Glomerular visceral epithelial cell (primary cell): ENCODE data around the gene RHOC.

Experiments
- DNase-seq: peaks from one replicate; pipeline ENCODE4 v3.0.0-alpha.2; 2016; ENCODE audit errors: extremely low spot score

Gene RHOC

DNA sequence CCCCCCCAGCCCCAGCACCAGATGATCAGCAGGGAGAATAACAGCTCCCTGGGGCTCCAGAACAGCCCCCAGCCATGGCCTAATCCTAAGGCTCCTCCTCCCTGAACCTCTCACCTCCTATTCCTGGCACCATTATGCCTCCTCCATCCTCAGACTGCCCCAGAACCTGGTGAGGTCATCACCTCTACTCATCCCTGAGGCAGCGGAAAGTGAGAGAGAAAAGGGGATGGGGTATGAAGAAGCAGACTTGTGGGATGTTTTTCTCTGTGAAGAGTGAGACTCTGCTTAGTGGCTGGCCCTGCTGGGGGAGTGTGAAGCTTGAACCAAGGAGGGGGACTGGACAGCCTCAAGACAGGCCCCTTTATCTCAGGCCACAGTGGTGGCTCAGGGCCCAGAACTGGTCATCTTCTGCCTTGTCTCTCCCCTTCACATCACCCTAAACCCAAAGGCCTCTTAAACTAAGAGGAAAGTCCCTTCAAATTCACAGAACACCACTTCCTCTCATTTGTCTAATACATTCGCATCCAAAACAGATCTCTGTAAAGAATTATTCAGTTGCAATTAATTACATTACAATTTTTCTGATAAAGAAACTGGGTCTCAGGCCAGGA lies 10.4 kb upstream of the RHOC start:
- DNase-seq, result no peak

DNA sequence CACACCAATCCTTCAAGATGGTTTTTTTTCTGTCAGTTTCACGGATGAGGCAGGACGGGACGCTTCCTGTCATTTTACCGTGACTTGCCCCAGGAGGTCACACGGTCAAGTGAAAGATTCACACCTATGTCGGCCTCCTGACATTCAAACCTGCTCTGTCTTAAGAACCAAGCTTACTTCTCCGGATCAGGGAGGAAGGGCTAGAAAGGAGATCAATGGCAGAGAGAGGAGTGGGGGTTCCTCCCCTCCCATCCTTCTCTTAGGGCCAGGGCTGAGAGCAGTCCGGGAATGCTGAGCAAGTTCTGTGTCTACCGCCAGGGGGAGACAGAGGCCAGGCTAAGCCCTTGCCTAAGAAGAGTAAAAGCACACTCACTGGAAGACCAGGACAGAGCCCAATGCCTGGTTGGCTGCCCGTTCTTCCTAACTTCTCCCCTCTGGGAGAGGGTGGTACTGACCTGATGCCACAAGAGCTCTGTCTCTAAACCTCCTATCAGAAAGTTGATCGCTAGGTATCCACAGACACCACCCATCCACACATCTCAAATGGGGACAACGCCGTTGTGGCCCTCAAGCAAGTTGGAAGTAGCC lies 9.3 kb upstream of the RHOC start:
- DNase-seq, result peak; percentile 92

DNA sequence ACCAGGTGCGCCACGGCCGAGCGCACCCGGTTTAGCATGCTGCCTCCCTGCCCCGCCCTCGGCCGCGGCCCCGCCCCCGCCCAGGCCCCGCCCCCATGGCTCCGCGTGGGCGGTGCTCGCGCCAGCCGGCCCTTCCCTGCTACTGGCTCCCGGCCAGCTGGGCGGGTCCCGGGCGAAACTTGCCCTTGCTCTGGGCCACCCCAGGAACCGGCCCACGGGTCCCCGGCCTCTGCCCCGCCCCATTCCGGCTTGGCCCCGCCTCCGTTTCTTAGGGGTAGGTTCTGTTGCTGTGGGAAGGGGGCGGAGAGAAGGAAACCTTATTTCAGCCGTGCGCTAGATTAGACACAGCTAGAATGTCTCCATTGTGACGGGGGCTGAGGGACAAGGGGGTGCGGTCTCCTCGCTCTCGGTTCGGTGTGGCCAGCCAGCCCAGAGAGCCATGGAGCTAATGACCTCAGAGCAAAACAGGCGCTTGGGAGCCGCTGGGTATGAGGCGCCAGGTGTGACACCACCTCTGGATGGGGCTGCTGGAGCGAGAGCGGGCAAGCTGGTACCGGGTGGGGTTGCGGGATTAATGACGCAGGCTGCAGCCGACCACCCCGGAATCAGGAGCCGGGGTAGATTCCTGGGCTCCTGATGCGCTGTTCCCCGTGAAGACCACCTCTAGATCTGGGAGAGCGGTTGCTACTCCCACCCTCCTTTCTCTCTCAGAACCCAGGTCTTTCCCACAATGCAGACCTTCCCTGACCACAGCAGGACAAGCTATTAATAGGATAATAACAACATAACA lies 8.5 kb upstream of the RHOC start, which contains the start of gene PPM1J:
TSS of gene PPM1J (minus strand) at position 69 of the 790 bp plus-strand sequence. CDS start at position 38, 31 bp downstream.
- peak; percentile 97 for DNase-seq

GRCh38 chr1:112714313-112715263 lies 7.7 kb upstream of the RHOC start:
- no peak for DNase-seq

DNA sequence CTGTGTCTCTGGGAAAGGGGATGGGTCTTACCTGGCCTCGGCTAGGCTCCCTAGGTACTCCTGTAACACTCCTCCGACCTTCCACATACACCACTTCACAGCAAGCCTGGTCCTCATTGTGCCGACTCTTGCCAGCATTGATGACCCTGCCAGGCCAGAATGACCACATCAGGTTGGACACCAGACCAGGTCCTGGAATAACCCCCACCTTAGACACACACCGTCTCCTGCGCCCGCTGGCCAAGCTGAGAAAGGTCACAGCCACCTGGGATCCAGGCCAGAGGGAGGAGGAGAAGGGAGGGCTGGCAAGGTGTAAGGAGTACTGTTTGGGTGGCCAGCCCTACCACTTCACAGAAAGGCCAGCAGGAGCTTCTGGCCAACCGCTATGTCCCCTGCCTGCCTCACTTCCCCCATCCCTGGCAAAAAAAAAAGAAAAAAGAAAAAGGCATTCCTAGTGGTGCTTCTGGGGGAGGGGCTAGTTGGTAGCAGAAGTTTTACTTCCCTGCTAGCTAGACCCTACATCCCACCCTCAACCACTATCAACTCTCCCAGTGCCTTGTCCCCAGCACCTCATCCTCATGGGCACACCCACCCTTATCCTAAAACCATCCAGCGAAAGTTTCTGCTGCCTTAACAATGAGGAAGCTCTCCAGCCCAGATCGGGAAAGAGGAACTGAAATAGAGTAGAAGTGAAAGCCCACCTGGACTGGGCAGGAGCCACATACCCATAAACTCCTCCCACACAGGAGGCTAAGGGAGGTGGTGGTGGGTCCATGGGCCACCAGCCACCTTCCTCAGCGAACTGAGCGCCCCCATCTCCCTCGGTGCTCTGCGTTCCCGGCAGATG lies 6.8 kb upstream of the RHOC start:
- no peak for DNase-seq

GRCh38 chr1:112712701-112713128 lies 5.8 kb upstream of the RHOC start:
- DNase-seq, result no peak

DNA sequence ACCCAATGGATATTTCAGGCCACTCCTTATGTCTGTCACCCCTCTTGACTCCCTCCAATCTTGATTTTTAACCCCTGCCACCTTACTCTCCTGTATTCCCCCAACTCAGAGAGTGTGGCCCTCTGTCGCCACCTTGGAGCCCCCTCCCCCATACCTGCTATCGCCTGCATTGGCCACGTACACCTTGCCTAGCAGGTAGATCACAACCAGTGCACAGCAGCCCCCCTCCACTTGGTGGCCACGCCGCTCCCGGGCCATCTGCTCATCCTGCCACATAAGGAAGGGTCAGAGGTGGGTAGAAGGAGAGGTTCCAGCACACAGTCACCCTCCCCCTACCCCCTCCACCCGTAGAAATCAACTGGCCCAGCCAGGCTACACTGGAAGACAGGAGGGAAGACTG lies 5.3 kb upstream of the RHOC start:
- no peak for DNase-seq

DNA sequence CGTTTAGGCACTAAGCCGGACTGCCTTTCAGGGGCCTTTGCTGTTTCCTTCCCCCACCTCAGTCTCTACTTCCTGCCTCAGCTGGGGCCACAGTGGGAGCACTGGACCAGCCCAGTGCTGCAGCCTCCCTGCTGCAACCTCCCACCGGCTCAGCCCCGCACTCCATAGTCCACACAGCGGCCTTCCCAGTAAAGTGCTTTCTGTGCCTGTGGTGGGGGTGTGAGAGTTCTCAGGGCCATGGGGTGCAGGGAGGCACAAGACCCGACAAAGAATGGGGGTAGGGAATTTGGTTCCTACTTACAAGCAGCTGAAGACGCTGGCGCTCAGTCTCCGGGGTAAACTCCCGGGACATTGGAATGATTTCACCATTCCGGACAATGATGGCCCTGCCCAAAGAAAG lies 4.7 kb upstream of the RHOC start:
- DNase-seq, result no peak

DNA sequence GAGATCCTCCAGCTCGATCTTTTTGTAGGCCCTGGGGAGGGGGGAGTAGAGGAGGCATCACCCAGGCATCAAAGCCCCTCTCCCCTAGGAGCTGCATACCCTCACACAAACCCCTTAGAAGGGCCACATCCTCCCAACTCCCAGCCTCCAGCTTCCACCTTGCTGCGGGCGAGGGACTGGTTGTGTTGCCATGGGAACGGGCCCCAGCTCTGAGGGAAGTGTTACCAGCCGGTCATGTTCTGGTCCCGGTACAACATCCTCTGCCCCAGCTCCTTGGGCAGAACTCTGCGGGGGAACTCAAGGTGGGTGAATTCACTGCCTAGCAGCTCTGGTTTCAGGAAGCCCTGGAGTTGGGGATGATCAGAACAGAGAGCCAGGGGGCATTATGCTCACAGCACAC lies 4.1 kb upstream of the RHOC start:
- DNase-seq, result no peak

- no peak for DNase-seq
These were observed 3.7 kb upstream of the RHOC start for GRCh38 chr1:112710586-112710985.

DNA sequence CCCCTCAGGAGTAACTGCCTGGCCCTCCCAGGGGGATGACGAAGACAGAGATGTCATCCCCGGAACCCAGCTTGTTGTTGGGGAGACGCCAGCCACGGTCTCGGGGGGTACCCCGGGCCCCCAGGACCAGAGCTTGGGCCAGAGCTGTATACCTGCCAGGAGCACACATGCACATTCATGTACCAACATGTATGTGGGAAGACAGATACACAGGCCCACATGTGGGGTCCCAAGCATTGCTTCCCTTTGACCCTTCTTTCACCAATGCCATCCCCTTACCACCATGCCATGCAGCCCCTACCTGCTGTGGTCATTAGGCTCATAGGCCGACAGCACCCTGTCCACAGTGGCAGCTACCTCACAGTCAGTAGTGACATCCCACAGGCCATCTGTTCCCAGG lies 3.2 kb upstream of the RHOC start:
- no peak for DNase-seq

DNA sequence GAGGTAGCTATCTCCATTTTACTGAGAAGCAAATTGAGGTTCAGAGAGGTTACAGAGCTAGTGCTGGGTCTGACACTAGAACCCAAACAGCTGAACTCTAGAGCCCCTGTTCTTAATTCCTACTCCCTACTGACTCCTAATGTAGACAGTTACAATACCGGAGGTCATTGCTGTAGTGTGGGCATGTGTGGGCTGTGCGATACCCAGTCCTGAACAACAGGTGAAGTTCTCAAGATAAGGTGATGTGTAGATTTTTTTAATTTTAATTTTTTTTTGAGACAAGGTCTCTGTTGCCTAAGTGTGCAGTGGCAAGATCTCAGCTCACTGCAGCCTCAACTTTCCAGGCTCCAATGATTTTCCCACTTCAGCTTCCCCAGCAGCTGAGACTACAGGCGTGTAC lies 1.6 kb upstream of the RHOC start:
- DNase-seq, result no peak

DNA sequence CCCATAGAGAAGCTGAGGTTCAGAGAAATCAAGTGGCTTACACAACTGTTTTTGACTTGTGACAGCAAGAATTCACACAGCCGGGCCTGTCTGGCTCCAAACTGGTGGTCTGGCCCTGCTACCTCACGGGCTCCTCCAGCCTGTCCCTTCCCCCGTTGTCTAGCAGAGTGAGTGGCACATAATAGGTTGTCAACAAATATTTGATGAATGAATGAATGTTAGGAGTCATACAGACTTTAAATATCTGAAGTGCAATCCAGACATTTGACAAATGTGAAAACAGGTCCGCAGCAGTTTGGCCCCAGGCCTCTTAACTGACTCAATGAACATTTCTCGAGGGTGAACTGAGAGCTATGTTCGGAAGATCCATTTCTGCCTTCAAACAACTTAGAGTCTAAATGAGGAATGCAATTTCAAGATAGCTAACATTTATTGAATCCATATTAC lies 1.1 kb upstream of the RHOC start:
- DNase-seq, result no peak

DNA sequence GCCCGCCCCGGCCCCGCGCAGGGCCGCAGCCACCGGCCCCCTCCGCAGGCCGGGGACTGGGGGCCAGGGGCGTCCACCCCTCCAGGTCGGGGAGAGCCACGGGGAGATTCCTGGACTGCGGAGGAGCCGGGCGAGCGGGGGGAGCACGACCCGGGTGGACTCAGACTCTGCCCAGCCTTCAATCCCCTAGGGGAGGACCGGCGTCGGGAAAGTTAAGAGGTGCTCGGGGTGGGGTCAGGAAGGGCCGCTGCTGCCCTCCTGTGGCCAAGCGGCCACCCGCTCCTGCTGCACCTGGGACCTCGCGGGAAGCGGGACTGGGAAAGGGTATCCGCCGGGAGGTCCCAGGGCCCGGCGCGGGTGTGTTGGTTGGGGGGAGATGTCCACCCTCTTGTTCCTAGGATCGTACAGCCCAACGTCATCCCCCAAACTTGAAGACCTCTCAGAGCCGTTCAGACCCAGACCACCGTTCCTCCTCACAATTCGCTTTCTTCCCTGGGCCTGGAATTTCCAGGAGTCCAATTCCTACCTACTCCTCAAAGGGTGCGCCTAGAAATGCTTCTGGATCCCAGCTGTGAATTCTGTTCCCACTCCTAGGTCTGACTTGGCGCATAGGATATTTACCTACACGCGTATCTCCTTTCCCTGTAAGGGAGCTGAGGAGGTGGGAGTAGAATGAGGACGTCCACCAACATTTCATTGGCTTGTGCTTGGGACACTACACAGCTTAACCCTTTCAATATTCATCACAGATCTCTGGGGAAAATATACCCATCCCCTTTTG lies 484 bp upstream of the RHOC start:
- peak; percentile 90 for DNase-seq

GRCh38 chr1:112704934-112705627 lies 1.8 kb downstream of the RHOC start:
- DNase-seq, result peak; percentile 99

GRCh38 chr1:112704391-112704933 lies 2.5 kb downstream of the RHOC start:
- no peak for DNase-seq

DNA sequence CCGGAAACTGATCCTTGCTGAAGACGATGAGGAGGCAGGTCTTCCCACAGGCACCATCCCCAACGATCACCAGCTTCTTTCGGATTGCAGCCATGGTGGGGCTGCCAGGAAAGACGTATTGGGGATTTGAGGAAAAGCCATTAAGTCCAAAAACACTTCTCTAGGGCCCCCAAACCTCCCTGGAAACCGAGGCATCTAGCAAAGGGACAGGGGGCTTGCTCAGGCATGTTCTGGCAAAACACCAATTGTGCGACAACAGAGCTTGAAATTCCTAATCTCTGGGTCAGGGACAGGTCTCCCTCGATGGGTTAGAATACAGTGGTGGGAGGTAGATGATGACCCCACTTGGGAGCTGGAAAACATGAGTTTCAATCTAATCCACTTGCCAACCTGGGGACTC lies 3.2 kb downstream of the RHOC start:
- DNase-seq, result no peak

DNA sequence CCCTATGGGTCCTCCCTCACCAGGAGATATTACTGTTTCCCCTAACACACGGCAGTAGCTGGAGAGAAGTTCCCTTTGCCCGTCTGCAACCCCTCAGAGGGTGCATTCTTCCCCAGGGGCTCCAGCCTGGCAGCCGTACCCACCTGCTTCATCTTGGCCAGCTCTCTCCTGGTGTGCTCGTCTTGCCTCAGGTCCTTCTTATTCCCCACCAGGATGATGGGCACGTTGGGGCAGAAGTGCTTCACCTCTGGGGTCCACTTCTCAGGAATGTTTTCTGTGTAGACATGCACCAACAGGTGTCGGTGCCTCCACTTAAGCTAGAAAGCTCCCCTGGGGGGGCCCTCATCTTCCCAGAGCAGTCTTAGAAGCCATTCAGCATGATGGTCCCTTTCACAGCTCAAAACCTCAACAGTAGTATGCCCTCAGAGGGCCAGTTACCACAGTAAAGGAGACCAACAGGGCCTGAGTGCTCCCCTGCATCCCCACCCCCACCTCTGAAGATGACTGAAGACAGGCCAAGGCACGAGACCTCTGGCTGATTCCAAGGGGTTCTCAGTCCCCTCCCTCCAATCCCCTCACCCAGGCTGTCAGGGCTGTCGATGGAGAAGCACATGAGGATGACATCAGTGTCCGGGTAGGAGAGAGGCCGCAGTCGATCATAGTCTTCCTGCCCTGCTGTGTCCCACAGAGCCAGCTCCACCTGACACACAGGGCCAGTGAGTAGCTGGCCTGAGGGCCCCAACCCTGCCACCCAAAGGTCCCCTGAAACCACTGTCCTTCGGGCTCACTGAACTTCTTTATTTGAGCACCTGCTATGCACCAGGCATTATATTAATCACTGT lies 4.3 kb downstream of the RHOC start:
- DNase-seq, result no peak
